PC-9 (cell line): ENCODE results near the gene ZNF350.

Source experiments
- EZH2 ChIP-seq: fragments of 200-600 bp; sonication (generic); IDR thresholded peaks from 2 replicates; pipeline ENCODE4 v1.8.0; 2017; ENCODE audit warnings: antibody characterized with exemption, low read depth
- TF ChIP-seq, protein P1 (sequence below): fragments of 200-600 bp; sonication (generic); conservative IDR thresholded peaks from 2 replicates; pipeline ENCODE4 v1.6.1; 2017; ENCODE audit warnings: mixed run types, antibody characterized with exemption, mild to moderate bottlenecking, moderate library complexity

- TF ChIP-seq, protein P1, sequence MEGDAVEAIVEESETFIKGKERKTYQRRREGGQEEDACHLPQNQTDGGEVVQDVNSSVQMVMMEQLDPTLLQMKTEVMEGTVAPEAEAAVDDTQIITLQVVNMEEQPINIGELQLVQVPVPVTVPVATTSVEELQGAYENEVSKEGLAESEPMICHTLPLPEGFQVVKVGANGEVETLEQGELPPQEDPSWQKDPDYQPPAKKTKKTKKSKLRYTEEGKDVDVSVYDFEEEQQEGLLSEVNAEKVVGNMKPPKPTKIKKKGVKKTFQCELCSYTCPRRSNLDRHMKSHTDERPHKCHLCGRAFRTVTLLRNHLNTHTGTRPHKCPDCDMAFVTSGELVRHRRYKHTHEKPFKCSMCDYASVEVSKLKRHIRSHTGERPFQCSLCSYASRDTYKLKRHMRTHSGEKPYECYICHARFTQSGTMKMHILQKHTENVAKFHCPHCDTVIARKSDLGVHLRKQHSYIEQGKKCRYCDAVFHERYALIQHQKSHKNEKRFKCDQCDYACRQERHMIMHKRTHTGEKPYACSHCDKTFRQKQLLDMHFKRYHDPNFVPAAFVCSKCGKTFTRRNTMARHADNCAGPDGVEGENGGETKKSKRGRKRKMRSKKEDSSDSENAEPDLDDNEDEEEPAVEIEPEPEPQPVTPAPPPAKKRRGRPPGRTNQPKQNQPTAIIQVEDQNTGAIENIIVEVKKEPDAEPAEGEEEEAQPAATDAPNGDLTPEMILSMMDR = no peak
- no peak for TF ChIP-seq EZH2
These were observed 70.5 kb downstream of the ZNF350 start for GRCh38 chr19:51916167-51916566.
